IMR-90 (cell line): Measurements from ENCODE around the gene COL24A1. TPM values are rescaled to one million over a fixed set of nuclear protein-coding genes. Genes with fewer than 3 reads are reported as not detected.

Experiments
- ATAC-seq: fragments of 200-7000 bp; cut with Tn5 transposase; 2 replicates; pipeline ENCODE4 v1.9.1; 2020; ENCODE audit warnings: low read depth, mild to moderate bottlenecking, moderate library complexity
- BruUV-seq: library from RNA; stranded (reverse); fragments of 400-500 nt; replicated peaks from 2 replicates; lab custom pipeline; 2021; lab: Mats Ljungman, UMichigan
- CTCF ChIA-PET: fragments of 300-600 bp; formaldehyde crosslinking; extraction: SDS; loops from one replicate; lab custom pipeline; 2021; ENCODE audit warnings: antibody characterized with exemption; lab: Yijun Ruan, JAX
- POLR2A ChIA-PET: fragments of 300-600 bp; sonication (Branson Sonifier 250); formaldehyde crosslinking; loops from one replicate; lab custom pipeline; 2022; ENCODE audit warnings: antibody characterized with exemption; ENCODE audit not compliant: unreplicated experiment; lab: Charles Lee
- DNase-seq: peaks from one replicate; pipeline ENCODE4 v3.0.0; 2013
- H2AFZ ChIP-seq: replicated peaks from 2 replicates; pipeline ENCODE3; 2013; ENCODE audit warnings: low read length, mild to moderate bottlenecking; ENCODE audit not compliant: poor library complexity
- H2AK5ac ChIP-seq: 2 replicates; pipeline ENCODE4 v1.6.1; 2013; ENCODE audit warnings: low read depth, low read length, inconsistent platforms
- H2AK9ac ChIP-seq: replicated peaks from 2 replicates; pipeline ENCODE3; 2013; ENCODE audit warnings: mild to moderate bottlenecking, low read depth, low read length, moderate library complexity; ENCODE audit not compliant: poor library complexity
- H2BK120ac ChIP-seq: 2 replicates; pipeline ENCODE4 v1.6.1; 2013; ENCODE audit warnings: low read depth, low read length, inconsistent platforms
- H2BK15ac ChIP-seq: 3 replicates; pipeline ENCODE4 v1.6.1; 2013; ENCODE audit warnings: low read depth, low read length, inconsistent platforms
- H2BK20ac ChIP-seq: 2 replicates; pipeline ENCODE4 v1.6.1; 2013; ENCODE audit warnings: low read depth, mild to moderate bottlenecking, inconsistent platforms, low read length, moderate library complexity
- H2BK5ac ChIP-seq: 2 replicates; pipeline ENCODE4 v1.6.1; 2013; ENCODE audit warnings: mild to moderate bottlenecking, low read depth, low read length, inconsistent platforms; ENCODE audit not compliant: poor library complexity, severe bottlenecking
- H3K14ac ChIP-seq: replicated peaks from 2 replicates; pipeline ENCODE4 v1.6.1; 2013; ENCODE audit warnings: low read depth, low read length, inconsistent platforms
- H3K18ac ChIP-seq: 2 replicates; pipeline ENCODE4 v1.6.1; 2013; ENCODE audit warnings: low read depth, low read length, control low read depth
- H3K23ac ChIP-seq: 2 replicates; pipeline ENCODE4 v1.6.1; 2013; ENCODE audit warnings: low read depth, low read length, inconsistent platforms
- H3K27ac ChIP-seq: 2 replicates; pipeline ENCODE4 v1.5.1; 2013; ENCODE audit warnings: mild to moderate bottlenecking, control low read depth, low read length; ENCODE audit not compliant: insufficient read depth
- H3K27me3 ChIP-seq: 2 replicates; pipeline ENCODE4 v1.6.1; 2013; ENCODE audit warnings: low read length; ENCODE audit not compliant: control insufficient read depth, insufficient read depth
- H3K36me3 ChIP-seq: 2 replicates; pipeline ENCODE4 v1.6.1; 2013; ENCODE audit warnings: low read length, mixed read lengths; ENCODE audit not compliant: control insufficient read depth, insufficient read depth
- H3K4ac ChIP-seq: 2 replicates; pipeline ENCODE4 v1.6.1; 2013; ENCODE audit warnings: low read depth, low read length, inconsistent platforms
- H3K4me1 ChIP-seq: 2 replicates; pipeline ENCODE4 v1.6.1; 2013; ENCODE audit warnings: low read length, mixed read lengths; ENCODE audit not compliant: control insufficient read depth, insufficient read depth
- H3K4me2 ChIP-seq: 2 replicates; pipeline ENCODE4 v1.6.1; 2013; ENCODE audit warnings: low read depth, mild to moderate bottlenecking, control low read depth, low read length, moderate library complexity
- H3K4me3 ChIP-seq: 2 replicates; pipeline ENCODE4 v1.5.1; 2013; ENCODE audit warnings: low read depth, mild to moderate bottlenecking, control low read depth, low read length, moderate library complexity; ENCODE audit not compliant: insufficient read depth
- H3K56ac ChIP-seq: 2 replicates; pipeline ENCODE4 v1.6.1; 2013; ENCODE audit warnings: low read length, inconsistent platforms; ENCODE audit not compliant: insufficient read depth; ENCODE audit errors: extremely low read depth
- H3K79me1 ChIP-seq, 2 experiments: 2 replicates each; pipeline ENCODE4 v1.6.1; 2013; ENCODE audit warnings: low read length in 2 of 2, inconsistent platforms in 1 of 2, low read depth in 1 of 2
- H3K9ac ChIP-seq: 2 replicates; pipeline ENCODE4 v1.6.1; 2013; ENCODE audit warnings: low read depth, low read length, control low read depth
- H3K9me1 ChIP-seq: 2 replicates; pipeline ENCODE4 v1.6.1; 2013; ENCODE audit warnings: low read length, inconsistent platforms; ENCODE audit not compliant: insufficient read depth
- H3K9me3 ChIP-seq: 2 replicates; pipeline ENCODE4 v1.6.1; 2013; ENCODE audit warnings: low read length; ENCODE audit not compliant: control insufficient read depth, insufficient read depth
- H4K20me1 ChIP-seq: 2 replicates; pipeline ENCODE4 v1.6.1; 2013; ENCODE audit warnings: low read length, inconsistent platforms; ENCODE audit not compliant: insufficient read depth
- H4K5ac ChIP-seq: 2 replicates; pipeline ENCODE4 v1.6.1; 2013; ENCODE audit warnings: mild to moderate bottlenecking, low read depth, low read length, control low read depth
- H4K8ac ChIP-seq, 2 experiments: 2 replicates each; pipeline ENCODE4 v1.6.1; 2013; ENCODE audit warnings: low read depth in 2 of 2, low read length in 2 of 2, control low read depth in 1 of 2, inconsistent platforms in 1 of 2
- H4K91ac ChIP-seq: 2 replicates; pipeline ENCODE4 v1.6.1; 2013; ENCODE audit warnings: low read depth, low read length, inconsistent platforms; ENCODE audit not compliant: insufficient read depth
- CTCF ChIP-seq: conservative IDR thresholded peaks from 2 replicates; pipeline ENCODE4 v1.5.1; 2012; ENCODE audit warnings: mild to moderate bottlenecking, low read depth, low read length, improper control_type of control experiment
- MAFK ChIP-seq: IDR thresholded peaks from 2 replicates; pipeline ENCODE4 v1.6.1; 2012; ENCODE audit warnings: low read depth, low read length, improper control_type of control experiment
- MAZ ChIP-seq: IDR thresholded peaks from 2 replicates; pipeline ENCODE4 v1.6.1; 2012; ENCODE audit warnings: low read depth, mild to moderate bottlenecking, low read length, improper control_type of control experiment, moderate library complexity, borderline replicate concordance
- POLR2A ChIP-seq: IDR thresholded peaks from 2 replicates; pipeline ENCODE4 v1.6.1; 2012; ENCODE audit warnings: mild to moderate bottlenecking, low read depth, low read length
- RFX5 ChIP-seq: IDR thresholded peaks from 2 replicates; pipeline ENCODE4 v1.8.0; 2012; ENCODE audit warnings: low read depth, mild to moderate bottlenecking, low read length, moderate library complexity
- SMC3 ChIP-seq: fragments of 150-350 bp; IDR thresholded peaks from 2 replicates; pipeline ENCODE4 v1.6.1; 2016; ENCODE audit warnings: low read depth, mild to moderate bottlenecking, antibody characterized with exemption, low read length, moderate library complexity
- WGBS, 2 experiments: methylation state at CpG; one replicate each; pipeline versions ENCODE4 v1.1.5 to v1.1.7; 2013; ENCODE audit warnings: missing lambda C conversion rate in 2 of 2; ENCODE audit not compliant: insufficient read length in 1 of 2; ENCODE audit errors: extremely low coverage in 2 of 2; 5-methylcytosine and 5-hydroxymethylcytosine counted together
- dilution Hi-C: fragments of 300-500 bp; cut with HindIII; formaldehyde crosslinking; loops from one replicate; pipeline ENCODE4 v1.14.3; 2018; ENCODE audit warnings: low sequenced_read_pairs; ENCODE audit not compliant: unreplicated experiment
- in situ Hi-C: fragments of 300-500 bp; cut with MboI; formaldehyde crosslinking; loops from 3 replicates; pipeline ENCODE4 v1.14.3; 2019; ENCODE audit warnings: low sequenced_read_pairs, inconsistent platforms, mixed read lengths
- intact Hi-C: fragments of 100-400 bp; cut with micrococcal nuclease; formaldehyde crosslinking; loops from 2 replicates; pipeline ENCODE4 v1.10.0; 2022
- polyA plus RNA-seq, 3 experiments: library from polyadenylated mRNA; depleted of rRNA; stranded (reverse); fragments of >200 nt; gene quantifications; 2 replicates each; pipeline ENCODE4 v1.2.3, GENCODE V29; 2012; ENCODE audit warnings: low replicate concordance in 1 of 3
- total RNA-seq: library from RNA; depleted of rRNA; stranded (reverse); fragments of >200 nt; gene quantifications from 2 replicates; pipeline ENCODE4 v1.2.3, GENCODE V29; 2012

Gene COL24A1
- total and polyA plus RNA-seq, 2 of the 4 experiments (the other 2 are of a cell fraction), result 1.4 to 2.2 TPM

GRCh38 chr1:86035101-86035500 is 121.5 kb downstream of the COL24A1 start:
- dilution Hi-C loops, result no loop called here

More at GRCh38 chr1:86035101-86035500, 121.5 kb downstream of the COL24A1 start:
- Histone ChIP-seq H4K8ac (no peak overlapping the region), H4K5ac (no peak overlapping the region), H4K91ac (no peak overlapping the region), H2BK20ac (no peak overlapping the region), H3K9ac (no peak overlapping the region), H3K4me1 (no peaks in the 10 kb centered on the region), H3K9me3 (no peaks in the 10 kb centered on the region), H3K9me1 (no peaks in the 10 kb centered on the region), H3K79me1 (no peaks in the 10 kb centered on the region), H3K18ac (no peak overlapping the region), H3K4ac (no peak overlapping the region), H2AFZ (no peak overlapping the region), H3K56ac (no peak overlapping the region), H2BK5ac (no peak overlapping the region), H3K27me3 (no peaks in the 10 kb centered on the region), H2AK9ac (no peak overlapping the region), H2BK15ac (no peak overlapping the region), H3K27ac (no peak overlapping the region), H3K14ac (no peak overlapping the region), H2AK5ac (no peak overlapping the region), H3K4me3 (no peak overlapping the region), H3K23ac (no peak overlapping the region), H3K4me2 (no peak overlapping the region), H3K36me3 (no peaks in the 10 kb centered on the region), H2BK120ac (no peak overlapping the region), H4K20me1 (no peaks in the 10 kb centered on the region)
- ChIA-PET CTCF (no interaction called here), POLR2A (no interaction called here)
- in situ Hi-C loops, result no loop called here
- no TSS peak for BruUV-seq
- intact Hi-C loops, result no loop called here
- no peak for TF ChIP-seq MAFK
- no peak for TF ChIP-seq RFX5
- no peak for TF ChIP-seq CTCF
- no peak for TF ChIP-seq MAZ
- no peak for TF ChIP-seq SMC3
- no peak for TF ChIP-seq POLR2A
- WGBS, 2 experiments, result no CpG with 5 or more reads among the region's 1 CpG
- DNase-seq, result no peak
- no peak for ATAC-seq
